ENCODE results near the gene OTUD3.

DNA sequence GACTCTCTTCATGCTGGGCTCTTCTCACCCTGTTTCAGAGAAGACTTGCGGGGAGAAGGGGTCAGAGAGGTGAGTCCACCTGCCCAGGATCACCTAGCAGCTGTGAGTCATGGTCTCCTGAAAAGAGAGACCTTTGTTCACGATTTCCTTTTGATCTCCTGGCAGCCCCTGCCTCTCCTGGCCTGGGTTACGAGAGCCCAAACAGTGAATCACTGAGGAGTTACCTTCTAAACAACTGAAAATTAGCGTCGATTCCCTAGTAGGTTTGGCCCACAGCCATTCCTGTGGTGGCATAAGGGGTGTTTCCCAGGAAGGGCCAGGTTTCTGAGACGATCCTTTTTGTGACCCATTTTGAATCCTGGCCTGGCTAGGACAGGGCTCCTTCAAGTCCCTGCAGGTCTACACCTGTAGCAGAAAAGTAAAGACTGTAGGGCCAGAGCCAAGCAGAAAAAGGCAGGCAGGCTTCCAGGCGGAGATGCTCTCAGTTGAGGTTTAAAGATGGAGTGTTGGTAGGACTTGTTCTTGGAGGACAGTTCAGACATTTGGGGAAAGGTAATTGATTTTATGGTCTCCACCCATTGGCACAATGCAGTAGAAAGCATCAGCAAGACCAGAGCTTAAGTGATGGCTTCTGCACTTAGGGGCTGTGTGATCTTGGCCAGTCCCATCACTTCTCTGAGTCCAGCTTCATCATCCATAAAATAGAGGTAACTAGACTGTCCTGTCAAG, 43.3 kb downstream of the OTUD3 start:
- TF ChIP-seq, protein P1, sequence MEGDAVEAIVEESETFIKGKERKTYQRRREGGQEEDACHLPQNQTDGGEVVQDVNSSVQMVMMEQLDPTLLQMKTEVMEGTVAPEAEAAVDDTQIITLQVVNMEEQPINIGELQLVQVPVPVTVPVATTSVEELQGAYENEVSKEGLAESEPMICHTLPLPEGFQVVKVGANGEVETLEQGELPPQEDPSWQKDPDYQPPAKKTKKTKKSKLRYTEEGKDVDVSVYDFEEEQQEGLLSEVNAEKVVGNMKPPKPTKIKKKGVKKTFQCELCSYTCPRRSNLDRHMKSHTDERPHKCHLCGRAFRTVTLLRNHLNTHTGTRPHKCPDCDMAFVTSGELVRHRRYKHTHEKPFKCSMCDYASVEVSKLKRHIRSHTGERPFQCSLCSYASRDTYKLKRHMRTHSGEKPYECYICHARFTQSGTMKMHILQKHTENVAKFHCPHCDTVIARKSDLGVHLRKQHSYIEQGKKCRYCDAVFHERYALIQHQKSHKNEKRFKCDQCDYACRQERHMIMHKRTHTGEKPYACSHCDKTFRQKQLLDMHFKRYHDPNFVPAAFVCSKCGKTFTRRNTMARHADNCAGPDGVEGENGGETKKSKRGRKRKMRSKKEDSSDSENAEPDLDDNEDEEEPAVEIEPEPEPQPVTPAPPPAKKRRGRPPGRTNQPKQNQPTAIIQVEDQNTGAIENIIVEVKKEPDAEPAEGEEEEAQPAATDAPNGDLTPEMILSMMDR (IDR thresholded peaks at IDR 0.05): no peak
- no peak for TF ChIP-seq POLR2A (IDR thresholded peaks at IDR 0.05)
